ENCODE measurements around the gene HSF5.
A peak's percentile ranks its signal among the peaks of the same experiment; 100 is the strongest.
"Not testable (repeated sequence)": the region's sequence is repeated elsewhere in the genome, so short reads cannot be mapped to it uniquely, and the experiment has no call there.

The HSF5 gene

DNA sequence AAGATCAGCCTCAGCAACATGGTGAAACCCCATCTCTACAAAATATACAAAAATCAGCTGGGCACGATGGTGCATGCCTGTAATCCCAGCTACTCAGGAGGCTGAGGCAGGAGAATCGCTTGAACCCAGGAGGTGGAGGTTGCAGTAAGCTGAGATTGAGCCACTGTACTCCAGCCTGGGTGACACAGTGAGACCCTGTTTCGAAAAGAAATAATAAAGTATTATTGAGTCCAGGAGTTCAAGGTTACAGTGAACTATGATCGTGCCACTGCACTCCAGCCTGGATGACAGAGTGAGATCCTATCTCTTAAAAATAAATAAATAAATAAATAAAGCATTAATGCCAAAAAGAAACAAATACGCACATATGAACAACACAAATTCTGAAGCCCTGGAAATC lies 6.4 kb downstream of the HSF5 start:
- not testable (repeated sequence) for DNase-seq (ENCODE audit: low read depth)

DNA sequence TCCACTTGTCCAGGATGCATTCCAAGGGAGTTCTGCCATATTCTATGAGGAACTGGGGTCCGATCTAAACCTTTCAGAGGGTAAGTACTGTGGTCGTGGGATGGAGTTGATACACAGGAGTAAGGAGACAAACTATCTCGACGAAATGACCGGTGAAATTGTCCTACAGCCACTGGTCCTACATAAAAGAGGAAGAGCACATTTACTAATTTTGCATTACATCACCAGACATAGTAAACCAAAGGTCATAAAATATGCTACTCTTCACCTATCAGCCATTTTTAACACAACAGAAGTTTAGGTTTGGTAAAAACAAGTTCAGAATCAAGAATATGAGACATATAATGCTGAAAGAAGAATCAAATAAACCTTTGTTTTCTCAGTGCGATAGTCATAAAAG lies 8.1 kb downstream of the HSF5 start:
- no peak for DNase-seq (ENCODE audit: low read depth)

DNA sequence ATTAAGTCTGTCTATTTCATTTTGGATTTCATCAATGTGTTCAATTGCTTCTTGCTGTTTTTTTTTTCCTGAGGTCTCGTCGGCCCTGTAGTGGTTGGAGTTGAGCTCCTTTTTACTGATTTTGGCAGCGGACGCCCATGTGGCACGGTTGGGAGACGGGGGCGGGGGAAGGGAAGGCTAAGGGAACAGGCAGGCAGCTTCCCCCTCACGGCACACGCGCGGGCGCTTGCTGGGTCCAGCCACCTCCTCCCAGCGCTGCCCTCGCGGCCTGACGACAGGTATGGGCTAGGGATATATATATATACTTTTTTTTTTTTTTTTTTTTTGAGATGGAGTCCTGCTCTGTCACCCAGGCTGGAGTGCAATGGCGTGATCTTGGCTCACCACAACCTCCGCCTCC lies 11.4 kb downstream of the HSF5 start:
- no peak for DNase-seq (ENCODE audit: low read depth)

DNA sequence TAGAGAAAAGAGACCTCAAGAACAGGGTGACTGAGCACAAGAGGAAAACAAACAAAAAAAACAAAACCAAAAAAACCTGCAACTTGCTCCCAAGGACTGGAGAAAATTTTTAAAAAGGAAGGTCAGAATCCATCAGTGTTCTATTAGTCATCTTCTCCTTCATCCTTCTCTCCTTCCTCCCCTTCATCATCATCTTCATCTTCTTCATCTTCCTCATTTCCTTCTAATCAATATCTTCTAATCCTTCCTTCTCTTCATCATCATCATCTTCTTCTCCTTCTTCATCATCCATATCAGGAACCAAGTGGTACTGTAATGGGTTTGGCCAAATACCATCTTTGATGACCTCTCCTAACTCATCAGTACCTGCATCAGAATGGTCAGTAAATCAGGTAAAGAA lies 12.2 kb downstream of the HSF5 start:
- DNase-seq (ENCODE audit: low read depth), result no peak

DNA sequence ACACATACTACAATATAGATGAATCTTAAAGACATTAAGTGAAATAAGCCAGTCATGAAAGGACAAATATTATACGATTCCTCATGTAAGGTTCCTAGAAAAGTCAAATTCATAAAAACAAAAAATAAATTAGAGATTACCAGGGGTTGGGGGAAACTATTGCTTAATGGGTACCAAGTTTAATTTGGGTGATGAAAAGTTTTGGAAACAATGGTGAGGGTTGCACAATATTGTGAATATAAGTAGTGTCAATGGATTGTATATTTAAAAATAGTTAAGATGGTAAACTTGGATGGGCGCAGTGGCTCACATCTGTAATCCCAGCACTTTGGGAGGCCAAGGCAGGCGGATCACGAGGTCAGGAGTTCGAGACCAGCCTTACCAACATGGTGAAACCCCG lies 17.9 kb downstream of the HSF5 start:
- DNase-seq (ENCODE audit: low read depth), result no peak

DNA sequence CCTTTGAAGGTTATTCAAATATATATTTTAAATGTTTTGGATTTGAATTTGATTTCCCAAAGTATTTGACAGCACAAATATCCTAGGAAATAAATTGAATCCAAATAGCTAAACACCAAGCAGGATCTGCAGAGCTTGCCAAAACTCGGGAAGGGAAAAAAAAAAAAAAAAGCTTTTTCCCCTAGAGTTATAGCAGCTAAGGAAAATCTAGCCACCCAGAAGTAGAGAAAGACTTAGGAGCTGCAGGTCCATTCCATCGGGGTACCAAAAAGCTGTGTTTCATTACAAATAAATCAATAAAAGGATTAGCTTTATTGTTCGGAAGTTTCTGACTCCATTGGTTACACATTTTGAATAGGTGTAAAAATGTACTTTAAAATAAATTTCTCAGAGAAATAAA lies 19.3 kb downstream of the HSF5 start:
- no peak for DNase-seq (ENCODE audit: low read depth)

DNA sequence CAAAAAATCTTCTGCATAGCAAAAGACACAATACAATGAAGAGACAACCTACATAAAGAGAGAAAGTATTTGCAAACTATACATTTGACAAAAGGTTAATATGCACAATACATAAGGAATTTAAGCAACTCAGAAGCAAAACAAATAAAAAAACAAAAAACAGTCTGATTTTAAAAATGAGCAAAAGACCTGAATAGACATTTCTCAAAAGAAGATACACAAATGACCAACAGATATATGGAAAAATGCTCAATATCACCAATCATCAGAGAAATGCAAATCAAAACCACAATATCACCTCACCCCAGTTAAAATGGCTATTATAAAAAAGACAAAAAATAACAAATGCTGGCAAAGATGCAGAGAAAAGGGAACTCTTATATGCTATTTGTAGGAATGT lies 32.7 kb downstream of the HSF5 start:
- DNase-seq (ENCODE audit: low read depth), result no peak

DNA sequence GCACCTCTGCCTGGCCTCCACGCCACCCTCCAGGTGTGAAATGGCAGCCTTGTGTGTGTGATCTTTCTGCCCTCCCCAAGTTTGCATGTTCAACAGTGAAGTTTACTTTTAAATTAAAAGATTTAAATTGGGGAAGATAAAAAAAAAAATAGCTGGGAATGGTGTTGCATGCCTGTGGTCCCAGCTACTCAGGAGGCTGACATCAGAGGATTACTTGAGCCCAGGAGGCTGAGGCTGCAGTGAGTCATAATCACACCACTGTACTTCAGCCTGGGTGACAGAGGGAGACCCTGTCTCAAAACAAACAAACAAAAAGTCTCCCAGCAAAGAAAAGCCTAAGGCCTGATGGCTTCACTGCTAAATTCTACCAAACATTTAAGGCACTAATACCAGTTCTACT lies 35.5 kb downstream of the HSF5 start:
- DNase-seq (ENCODE audit: low read depth), result no peak

DNA sequence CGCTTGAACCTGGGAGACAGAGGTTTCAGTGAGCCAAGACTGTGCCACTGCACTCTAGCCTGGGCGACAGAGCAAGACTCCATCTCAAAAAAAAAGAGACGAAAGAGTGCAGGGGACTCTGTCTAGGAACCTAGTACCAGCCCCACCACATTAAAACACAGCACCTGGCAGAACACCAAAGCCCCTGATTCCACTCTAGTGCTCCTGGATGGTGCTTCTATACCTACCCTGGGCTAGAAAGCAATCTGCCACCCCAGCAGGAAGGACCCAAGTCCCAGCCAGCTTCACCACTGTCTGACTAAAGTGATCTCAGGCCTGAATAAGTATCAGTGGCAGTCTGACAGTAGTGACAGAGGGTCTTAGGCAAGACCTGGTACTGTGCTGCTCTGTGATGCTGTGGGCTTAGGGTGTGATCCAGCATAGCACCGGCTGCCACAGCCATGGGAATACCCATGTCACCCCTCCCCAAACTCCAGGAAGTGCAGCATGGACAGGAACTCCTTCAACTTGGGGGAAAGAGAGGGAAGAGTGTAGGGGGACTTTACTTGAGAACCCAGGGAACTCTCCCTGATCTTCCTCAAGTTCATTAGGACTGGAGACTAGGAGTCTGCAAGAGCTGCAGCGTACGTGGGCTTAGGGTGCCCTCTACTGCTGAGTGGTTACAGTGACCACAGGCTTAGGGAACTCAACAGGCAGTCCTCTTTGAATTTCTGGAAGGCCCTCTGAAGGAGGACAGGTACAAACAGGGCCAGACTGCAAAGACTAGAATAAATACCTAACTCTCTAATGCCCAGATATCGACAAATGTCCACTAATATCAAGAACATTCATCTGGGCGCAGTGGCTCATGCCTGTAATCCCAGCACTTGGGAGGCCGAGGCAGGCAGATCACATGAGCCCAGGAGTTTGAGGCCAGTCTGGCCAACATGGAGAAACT lies 40.9 kb downstream of the HSF5 start:
- DNase-seq (ENCODE audit: low read depth), result peak; percentile 10

DNA sequence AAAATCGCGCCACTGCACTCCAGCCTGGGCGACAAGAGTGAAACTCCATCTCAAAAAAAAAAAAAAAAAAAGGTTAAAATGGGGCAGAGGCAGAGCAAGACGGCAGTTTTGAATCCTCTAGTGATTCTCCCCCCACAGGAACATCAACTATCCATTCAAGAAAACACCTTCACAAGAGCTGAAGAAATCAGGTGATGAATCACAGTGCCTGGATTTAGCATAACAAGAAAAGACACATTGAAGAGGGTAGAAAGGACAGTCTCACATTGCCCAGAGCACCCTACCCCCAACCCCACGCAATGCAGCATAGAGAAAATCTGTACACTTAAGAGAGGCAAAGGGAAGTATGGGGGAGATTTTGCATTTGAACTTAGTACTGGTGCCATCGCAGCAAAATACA lies 42.1 kb downstream of the HSF5 start:
- no peak for DNase-seq (ENCODE audit: low read depth)

DNA sequence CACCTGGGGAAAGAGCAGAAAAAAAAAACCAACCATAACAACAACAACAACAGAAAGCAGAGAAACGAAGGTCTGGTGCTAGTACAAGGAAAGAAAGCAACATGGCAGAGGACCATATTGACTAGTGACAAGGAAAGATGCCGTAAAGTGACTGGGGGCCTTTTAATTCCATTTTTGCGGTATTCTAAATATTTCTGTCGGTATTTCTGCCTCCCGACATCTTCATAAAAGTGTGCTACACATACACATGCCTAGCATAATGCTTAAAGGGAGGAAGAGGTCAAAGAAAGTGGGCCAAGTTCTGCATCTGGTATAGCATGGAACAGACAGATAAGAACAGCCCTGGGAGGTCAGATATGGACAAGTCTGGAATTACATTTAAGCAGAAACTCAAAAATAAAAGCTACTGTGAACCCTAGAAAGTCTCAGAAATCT lies 51.4 kb downstream of the HSF5 start:
- DNase-seq (ENCODE audit: low read depth), result no peak

DNA sequence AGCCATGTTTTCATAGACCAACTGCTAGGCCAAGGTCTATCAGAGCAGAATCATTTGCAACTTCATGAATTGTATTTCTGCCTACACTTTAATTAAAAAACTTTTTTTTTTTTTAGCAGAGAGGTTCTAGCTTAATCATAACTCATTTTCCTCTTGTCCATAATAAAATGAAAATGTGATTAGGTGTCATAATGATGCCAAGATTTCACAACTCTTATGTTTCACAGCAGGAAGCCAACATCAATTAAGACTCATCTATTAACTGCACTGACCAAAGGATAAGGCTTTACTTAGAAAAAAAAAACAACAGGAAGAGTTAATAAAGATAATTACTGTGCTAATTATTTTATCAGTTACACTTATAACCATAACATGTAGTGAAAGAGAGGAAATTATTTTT lies 52.0 kb downstream of the HSF5 start:
- no peak for DNase-seq (ENCODE audit: low read depth)

DNA sequence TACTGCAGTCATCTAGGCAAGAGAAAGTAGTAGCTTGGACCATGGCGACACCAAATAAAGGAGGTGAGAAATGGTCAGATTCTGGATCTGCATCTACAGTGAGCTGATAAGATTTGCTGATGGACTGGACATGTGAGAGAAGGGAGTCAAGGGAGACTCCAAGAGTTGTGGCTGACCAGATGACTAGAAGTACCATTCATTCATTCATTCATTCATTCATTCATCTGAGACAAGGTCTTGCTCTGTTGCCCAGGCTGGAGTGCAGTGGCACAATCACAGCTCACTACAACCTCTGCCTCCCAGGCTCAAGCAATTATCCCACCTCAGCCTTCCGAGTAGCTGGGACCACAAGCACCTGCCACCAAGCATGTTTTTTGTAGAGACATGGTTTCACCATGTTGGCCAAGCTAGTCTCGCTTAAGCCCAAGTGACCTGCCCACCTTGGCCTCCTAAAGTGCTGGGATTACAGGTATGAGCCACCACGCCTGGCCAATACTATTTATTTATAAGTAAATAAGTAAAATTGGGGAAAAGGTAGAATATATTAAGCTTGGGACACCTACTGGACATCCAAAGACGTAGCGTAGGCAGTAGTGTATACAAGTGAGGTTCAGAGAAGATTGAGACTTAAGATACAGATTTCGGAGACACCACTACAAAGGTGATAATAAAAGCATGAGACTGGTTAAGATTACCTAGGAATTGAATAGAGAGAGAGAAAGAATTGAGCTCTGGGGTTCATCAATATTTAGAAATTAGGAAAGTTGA lies 55.2 kb downstream of the HSF5 start:
- no peak for DNase-seq (ENCODE audit: low read depth)

DNA sequence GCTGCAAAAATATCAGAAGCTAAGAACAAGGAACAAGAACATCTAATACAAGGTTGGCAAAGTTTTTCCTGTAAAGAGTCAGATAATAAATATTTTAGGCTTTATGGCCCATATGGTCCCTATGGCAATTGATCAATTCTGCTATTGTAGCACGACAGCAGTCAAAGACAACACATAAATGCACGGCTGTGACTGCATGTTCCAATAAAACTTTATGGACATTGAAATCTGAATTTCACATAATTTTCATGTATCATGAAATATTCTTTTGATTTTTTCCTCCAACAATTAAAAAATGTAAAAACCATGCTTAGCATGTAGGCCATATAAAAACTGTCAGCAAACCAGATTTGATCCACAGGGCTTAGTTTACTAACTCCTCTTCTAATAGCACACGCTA lies 60.4 kb downstream of the HSF5 start:
- no peak for DNase-seq (ENCODE audit: low read depth)

DNA sequence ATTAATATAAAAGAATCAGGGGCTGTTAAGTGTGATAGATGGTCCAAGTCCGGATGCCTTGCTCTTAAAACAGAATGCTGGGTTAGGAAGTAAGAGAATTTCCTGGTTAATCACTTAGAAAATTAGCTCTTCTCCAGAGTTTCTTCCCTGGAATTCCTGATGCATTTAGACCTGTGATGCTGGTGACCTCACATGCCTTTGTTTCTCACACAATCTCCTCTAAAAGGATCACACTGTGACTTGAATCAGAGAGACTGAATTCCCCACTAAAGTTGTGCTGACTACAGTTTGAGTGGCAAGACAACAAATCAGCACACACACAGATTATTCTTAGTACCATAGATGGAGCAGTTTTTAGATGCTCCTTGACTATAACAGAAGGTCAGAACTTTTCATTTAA lies 66.5 kb downstream of the HSF5 start:
- no peak for DNase-seq (ENCODE audit: low read depth)

DNA sequence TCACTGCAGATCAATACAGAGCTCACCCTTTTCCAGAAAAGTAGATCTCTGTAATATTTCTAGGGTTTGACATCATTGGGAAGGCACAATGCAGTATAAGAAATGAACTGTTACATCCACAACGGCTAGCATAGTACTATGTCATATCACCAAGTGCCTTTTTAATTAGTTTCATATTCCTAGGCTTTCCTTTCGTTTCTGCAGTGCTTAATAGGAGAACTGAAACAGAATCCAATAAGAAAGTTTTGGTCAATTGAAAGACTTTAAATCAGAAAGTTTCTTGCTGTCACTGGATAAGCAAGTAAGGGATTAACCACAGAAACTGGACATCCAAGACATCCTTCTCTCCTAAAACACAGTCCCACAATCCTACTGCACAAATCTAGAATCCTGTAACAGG lies 67.4 kb downstream of the HSF5 start:
- DNase-seq (ENCODE audit: low read depth), result no peak

DNA sequence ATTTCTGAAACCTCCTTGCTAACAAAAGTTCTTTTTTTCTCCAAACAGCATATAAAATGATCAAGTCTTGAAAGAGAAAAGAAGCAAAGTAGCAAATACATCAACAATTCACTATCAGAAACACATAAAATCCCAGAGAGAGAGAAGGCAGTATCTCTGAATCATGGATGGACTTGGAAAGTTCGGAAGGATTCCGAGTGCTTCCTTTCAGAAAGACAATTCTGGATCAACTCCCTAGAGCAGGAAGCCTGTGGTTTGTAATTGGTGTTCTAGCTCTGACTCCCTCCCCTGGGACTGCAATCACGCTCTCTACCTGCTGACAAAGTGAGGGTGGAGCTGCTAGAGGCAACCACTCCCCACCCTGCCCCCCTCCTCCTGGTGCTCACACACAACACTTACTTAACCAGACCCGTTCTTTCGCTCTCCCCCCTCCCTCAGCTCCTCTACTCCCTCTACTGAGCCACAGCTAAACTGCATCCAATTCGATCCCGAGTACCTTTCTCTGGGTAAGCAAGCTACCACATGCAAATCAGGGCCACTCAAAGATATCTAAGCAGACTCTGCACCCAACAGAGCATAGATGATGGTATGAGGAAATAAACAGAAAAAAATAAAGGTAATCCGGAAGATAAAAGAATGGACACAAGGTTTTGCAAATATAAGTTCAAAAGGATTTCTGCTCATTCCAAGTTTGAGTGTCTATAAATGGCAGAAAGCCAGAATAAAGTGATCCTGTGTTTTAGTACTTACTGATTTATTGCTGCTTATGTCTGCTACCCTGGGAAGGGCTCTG lies 70.7 kb downstream of the HSF5 start, which contains the start of gene RNF43:
TSS of gene RNF43 (minus strand) at position 235 of the 793 bp plus-strand sequence. CDS start 1,957 bp downstream, outside the sequence.
- DNase-seq (ENCODE audit: low read depth), result peak; percentile 76

DNA sequence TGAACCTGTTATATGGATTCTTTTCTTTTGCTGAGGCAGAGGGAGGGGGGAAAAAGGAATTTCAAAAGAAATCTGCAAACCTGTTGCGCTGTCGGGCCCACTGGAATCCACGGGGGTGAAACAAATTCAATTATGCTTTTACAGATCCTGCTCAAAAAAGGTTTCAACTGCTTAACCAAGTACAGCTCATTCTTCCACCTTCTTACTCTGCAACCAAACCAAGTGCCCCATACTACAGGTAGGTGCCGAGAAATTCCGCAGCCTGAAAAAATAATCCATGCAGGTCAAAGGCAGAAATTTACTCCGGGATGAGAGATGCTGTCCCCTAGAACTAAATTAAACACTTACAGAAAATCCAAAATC lies 71.3 kb downstream of the HSF5 start:
- no peak for DNase-seq (ENCODE audit: low read depth)

DNA sequence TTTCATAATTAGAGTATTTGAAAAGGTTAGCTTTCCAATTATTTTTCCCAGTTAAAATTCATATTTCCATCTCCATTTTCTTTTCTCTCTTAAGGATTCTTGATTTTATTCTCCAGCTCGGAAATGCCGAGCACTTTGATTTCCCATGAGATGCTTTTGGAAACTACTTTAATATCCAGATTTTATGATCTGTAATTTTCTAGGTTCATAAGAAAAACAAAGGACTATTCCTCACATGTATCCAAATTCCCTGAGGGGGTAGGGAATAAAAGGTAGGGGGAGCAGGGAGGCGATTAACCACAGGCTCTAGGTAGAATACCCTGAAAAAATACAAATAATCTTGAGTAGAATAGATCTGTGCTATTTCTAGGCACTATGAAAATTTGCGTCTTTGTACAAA lies 71.8 kb downstream of the HSF5 start:
- no peak for DNase-seq (ENCODE audit: low read depth)

DNA sequence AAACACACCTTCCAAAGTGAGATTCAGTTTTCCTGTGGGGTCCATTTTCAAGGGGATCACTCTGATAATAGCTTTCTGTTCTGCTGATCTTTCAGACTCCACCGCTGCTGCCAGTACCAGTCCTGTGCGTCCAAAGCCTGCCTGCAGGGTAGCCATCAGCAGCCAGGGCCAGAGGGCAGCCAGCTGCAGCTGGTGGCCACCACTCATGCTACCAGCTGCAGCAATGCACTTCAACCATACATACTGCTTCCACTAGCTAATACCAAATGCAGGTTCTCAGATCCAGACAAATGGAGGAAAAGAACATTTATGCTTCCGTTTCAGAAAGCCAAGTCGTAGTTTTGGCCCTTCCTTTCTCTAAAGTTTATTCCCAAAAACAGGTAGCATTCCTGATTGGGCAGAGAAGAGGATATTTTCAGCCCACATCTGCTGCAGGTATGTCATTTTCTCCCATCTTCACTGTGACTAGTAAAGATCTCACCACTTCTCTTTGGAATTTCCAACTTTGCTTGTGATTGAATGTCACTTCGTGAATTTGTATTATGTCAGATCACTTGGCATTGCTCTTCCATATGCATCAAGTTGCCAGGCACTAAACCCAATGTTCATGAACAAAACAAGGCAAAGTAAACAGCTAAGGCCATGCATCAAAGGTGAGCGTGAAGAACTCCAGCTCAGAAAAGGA lies 72.7 kb downstream of the HSF5 start:
- DNase-seq (ENCODE audit: low read depth), result no peak

DNA sequence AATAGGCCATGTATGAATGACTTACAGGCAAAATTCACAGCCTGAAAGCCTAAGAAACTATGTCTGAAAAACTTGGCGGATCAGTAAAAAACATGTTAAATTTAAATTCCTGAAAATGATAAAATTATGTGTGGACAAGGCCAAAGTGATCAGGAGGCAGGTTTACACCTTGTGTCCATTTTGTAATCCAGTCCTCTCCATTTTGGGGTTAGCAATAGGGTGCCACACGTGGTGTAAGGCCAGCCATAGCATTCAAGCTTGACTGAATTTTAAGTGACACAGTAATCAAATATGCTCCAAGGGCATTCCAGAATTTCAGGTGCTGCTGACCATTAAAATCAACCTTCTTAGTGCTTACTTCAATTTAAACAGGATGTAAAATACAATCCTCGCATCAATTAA lies 73.6 kb downstream of the HSF5 start:
- DNase-seq (ENCODE audit: low read depth), result no peak

DNA sequence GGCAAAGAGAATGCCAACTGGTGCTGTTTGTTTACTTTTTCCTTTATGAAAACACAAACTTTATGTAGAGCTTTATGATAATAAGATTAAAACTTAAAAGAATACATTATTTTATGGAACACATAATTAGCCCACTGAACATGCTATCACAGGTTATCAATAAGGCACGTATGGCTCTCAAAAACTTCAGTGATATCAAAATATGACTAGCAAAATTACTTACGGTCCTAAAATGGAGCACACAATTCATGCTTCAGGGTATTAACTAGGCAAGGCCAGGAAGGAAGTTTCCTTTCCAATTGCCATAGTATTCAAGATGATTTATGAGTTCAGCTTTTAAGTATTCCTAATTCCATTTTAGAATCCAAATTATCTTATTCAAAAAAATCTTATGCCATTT lies 74.5 kb downstream of the HSF5 start:
- DNase-seq (ENCODE audit: low read depth), result no peak
